ENCODE measurements around the gene LRCH4. TPM values are rescaled to one million over a fixed set of nuclear protein-coding genes. Genes with fewer than 3 reads are reported as not detected.

The LRCH4 gene
- total and polyA plus RNA-seq, 2 of the 13 experiments (the other 11 are each of a cell fraction or from before 2014, with no cell fraction given): 7.0 to 9.3 TPM

DNA sequence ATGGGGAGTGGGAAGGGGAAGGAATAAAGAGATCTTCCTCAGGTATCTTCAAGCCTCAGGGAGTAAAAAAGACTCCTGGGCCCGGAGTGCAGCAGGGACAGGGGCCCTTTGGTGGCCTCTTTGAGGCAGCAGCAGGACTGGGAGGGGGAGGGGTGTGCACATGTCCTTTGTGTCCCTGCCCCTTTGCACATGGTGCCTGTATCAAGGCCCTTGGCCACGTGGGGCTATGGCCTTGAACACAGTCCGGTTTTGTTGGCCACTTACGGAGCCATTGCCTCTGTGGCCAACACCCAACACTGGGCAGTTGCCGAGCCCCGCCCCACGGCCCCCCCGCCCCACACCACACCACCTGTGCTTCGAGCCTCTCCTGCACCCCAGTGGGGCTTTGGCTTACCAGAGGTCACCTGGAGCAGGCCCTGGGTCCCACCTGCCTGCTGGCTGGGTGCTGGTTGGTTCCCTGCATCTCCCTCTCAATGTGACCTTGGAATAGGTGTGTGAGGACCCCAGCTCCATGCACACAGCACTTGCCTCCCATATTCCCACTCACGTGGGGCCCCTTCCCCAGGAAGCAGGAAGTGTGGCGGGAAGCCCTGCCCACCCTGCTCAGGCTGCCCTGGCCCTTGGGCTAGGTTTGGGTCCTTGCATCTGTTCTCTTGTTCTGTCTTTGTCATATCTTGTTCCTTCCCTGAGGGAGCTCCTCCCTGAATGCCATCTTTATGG, 17.6 kb downstream of the LRCH4 start (continued):
- TF ChIP-seq KLF11 (CRISPR knock-in tag; IDR thresholded peaks at IDR 0.05) (peak; percentile 84), ZNF335 (CRISPR knock-in tag; IDR thresholded peaks at IDR 0.05) (peak; percentile 82), ZNF761 (CRISPR knock-in tag; conservative IDR thresholded peaks at IDR 0.05) (no peak; the same call in 1 of the 2 replicates), ZMYM3 (CRISPR knock-in tag; IDR thresholded peaks at IDR 0.05) (no peak; the same call in 1 of the 2 replicates), RARG (CRISPR knock-in tag; IDR thresholded peaks at IDR 0.05; ENCODE audit: low read depth) (no peak), ZNF468 (CRISPR knock-in tag; IDR thresholded peaks at IDR 0.05) (no peak), HOXD1 (CRISPR knock-in tag; IDR thresholded peaks at IDR 0.05) (0 out of 2 replicates have a peak, but pooled peaks have one; percentile 63), NONO (IDR thresholded peaks at IDR 0.05) (no peak), NONO (CRISPR knock-in tag; conservative IDR thresholded peaks at IDR 0.05) (peak; percentile 95), PHF5A (CRISPR knock-in tag; IDR thresholded peaks at IDR 0.05; ENCODE audit: low read depth, unreplicated experiment) (peak; percentile 84), RFX1 (IDR thresholded peaks at IDR 0.05) (no peak), SMAD3 (CRISPR knock-in tag; IDR thresholded peaks at IDR 0.05) (peak; percentile 41; the same call in 1 of the 2 replicates), ETV6 (CRISPR knock-in tag; conservative IDR thresholded peaks at IDR 0.05) (no peak; the same call in 1 of the 2 replicates), YEATS2 (CRISPR knock-in tag; IDR thresholded peaks at IDR 0.05; ENCODE audit: borderline replicate concordance) (no peak; the same call in 1 of the 2 replicates), BRD4 (CRISPR knock-in tag; IDR thresholded peaks at IDR 0.05) (peak; percentile 57), ZNF34 (CRISPR knock-in tag; IDR thresholded peaks at IDR 0.05; ENCODE audit: borderline replicate concordance) (no peak; the same call in 1 of the 2 replicates), ZNF720 (CRISPR knock-in tag; IDR thresholded peaks at IDR 0.05) (0 out of 2 replicates have a peak, but pooled peaks have one; percentile 66), CREB1 (IDR thresholded peaks at IDR 0.05) (no peak), CREB1 (CRISPR knock-in tag; IDR thresholded peaks at IDR 0.05) (no peak), IRX3 (CRISPR knock-in tag; IDR thresholded peaks at IDR 0.05; ENCODE audit: borderline replicate concordance, low read depth) (peak; percentile 95), WIZ (CRISPR knock-in tag; IDR thresholded peaks at IDR 0.05) (peak; percentile 54; the same call in 1 of the 2 replicates), SNAPC2 (CRISPR knock-in tag; IDR thresholded peaks at IDR 0.05) (peak; percentile 93), ZNF530 (CRISPR knock-in tag; IDR thresholded peaks at IDR 0.05; ENCODE audit: low read depth) (peak; percentile 63; the same call in 1 of the 2 replicates), TOE1 (CRISPR knock-in tag; IDR thresholded peaks at IDR 0.05) (peak; percentile 78; the same call in 1 of the 2 replicates), SKI (IDR thresholded peaks at IDR 0.05; ENCODE audit: partially characterized antibody) (peak; percentile 17), ARNT2 (CRISPR knock-in tag; IDR thresholded peaks at IDR 0.05; ENCODE audit: low read depth) (peak; percentile 91), SMARCC2 (IDR thresholded peaks at IDR 0.05) (no peak), RAD51 (IDR thresholded peaks at IDR 0.05; ENCODE audit: borderline replicate concordance) (peak; percentile 62)
- TF ChIP-seq, protein P1, sequence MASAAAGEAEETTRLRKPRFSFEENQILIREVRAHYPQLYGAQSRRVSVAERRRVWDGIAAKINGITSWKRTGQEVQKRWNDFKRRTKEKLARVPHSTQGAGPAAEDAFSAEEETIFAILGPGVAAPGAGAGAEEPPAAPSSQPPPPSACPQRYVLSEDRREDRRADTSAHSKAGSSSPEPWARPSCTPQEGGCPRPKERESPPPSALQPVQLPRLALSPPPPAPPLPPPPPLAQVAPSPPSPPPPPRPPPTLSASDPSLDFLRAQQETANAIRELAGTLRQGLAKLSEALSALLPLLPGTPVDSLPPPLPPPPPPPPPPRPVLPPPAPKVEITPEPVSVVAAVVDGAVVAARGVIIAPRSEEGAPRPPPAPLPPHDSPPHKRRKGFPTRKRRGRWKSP (CRISPR knock-in tag; IDR thresholded peaks at IDR 0.05): no peak
- TF ChIP-seq, protein P2, sequence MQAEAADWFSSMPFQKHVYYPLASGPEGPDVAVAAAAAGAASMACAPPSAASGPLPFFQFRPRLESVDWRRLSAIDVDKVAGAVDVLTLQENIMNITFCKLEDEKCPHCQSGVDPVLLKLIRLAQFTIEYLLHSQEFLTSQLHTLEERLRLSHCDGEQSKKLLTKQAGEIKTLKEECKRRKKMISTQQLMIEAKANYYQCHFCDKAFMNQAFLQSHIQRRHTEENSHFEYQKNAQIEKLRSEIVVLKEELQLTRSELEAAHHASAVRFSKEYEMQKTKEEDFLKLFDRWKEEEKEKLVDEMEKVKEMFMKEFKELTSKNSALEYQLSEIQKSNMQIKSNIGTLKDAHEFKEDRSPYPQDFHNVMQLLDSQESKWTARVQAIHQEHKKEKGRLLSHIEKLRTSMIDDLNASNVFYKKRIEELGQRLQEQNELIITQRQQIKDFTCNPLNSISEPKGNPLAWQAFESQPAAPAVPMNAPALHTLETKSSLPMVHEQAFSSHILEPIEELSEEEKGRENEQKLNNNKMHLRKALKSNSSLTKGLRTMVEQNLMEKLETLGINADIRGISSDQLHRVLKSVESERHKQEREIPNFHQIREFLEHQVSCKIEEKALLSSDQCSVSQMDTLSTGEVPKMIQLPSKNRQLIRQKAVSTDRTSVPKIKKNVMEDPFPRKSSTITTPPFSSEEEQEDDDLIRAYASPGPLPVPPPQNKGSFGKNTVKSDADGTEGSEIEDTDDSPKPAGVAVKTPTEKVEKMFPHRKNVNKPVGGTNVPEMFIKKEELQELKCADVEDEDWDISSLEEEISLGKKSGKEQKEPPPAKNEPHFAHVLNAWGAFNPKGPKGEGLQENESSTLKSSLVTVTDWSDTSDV (CRISPR knock-in tag; IDR thresholded peaks at IDR 0.05): no peak

Measured in HepG2 (cell line).